CD4-positive, alpha-beta memory T cell (primary cell): Measurements from ENCODE around the gene TMIGD2. TPM values are rescaled to one million over a fixed set of nuclear protein-coding genes. Genes with fewer than 3 reads are reported as not detected.
"Not testable (repeated sequence)": the region's sequence is repeated elsewhere in the genome, so short reads cannot be mapped to it uniquely, and the experiment has no call there.

Experiments
- CTCF ChIA-PET: fragments of 350-600 bp; sonication (Branson Sonifier 250); formaldehyde crosslinking; loops from one replicate; lab custom pipeline; 2021; ENCODE audit warnings: inconsistent platforms; ENCODE audit not compliant: partially characterized antibody; lab: Charles Lee
- POLR2A ChIA-PET: fragments of 350-600 bp; sonication (Branson Sonifier 250); formaldehyde crosslinking; loops from one replicate; lab custom pipeline; 2021; ENCODE audit not compliant: partially characterized antibody; lab: Charles Lee
- DNase-seq, 5 donors: peaks; one replicate each; pipeline versions ENCODE4 v3.0.0 to v3.0.0-alpha.2; 2020 to 2022; ENCODE audit warnings: mixed read lengths in 1 of 5
- H3K27ac ChIP-seq: one replicate; pipeline ENCODE4 v1.7.0; 2013; ENCODE audit warnings: low read depth, low read length
- H3K27me3 ChIP-seq: 2 replicates; pipeline ENCODE4 v1.7.0; 2013; ENCODE audit warnings: mild to moderate bottlenecking, low read length, moderate library complexity; ENCODE audit not compliant: insufficient read depth
- H3K36me3 ChIP-seq: 2 replicates; pipeline ENCODE4 v1.7.0; 2013; ENCODE audit warnings: mild to moderate bottlenecking, low read length, moderate library complexity; ENCODE audit not compliant: insufficient read depth
- H3K4me1 ChIP-seq: 2 replicates; pipeline ENCODE4 v1.7.0; 2013; ENCODE audit warnings: mild to moderate bottlenecking, low read length, moderate library complexity; ENCODE audit not compliant: insufficient read depth
- H3K4me3 ChIP-seq, 2 donors: one replicate each; pipeline ENCODE4 v1.7.0; 2013; ENCODE audit warnings: low read length in 2 of 2, mild to moderate bottlenecking in 1 of 2
- H3K9me3 ChIP-seq, 2 donors: one replicate each; pipeline ENCODE4 v1.7.0; 2013; ENCODE audit warnings: low read length in 2 of 2, control low read depth in 1 of 2; ENCODE audit not compliant: control insufficient read depth in 1 of 2
- H3K27ac Mint-ChIP-seq, 7 donors: one replicate each; pipeline ENCODE4 v1.8.0; 2020 to 2021; ENCODE audit warnings: mixed read lengths in 7 of 7, mild to moderate bottlenecking in 6 of 7, inconsistent platforms in 3 of 7, moderate library complexity in 3 of 7
- H3K27me3 Mint-ChIP-seq, 2 donors: one replicate each; pipeline ENCODE4 v1.8.0; 2020 to 2021; ENCODE audit warnings: mixed read lengths in 2 of 2
- H3K36me3 Mint-ChIP-seq, 2 donors: one replicate each; pipeline ENCODE4 v1.8.0; 2020 to 2021; ENCODE audit warnings: mixed read lengths in 2 of 2, inconsistent platforms in 1 of 2, mild to moderate bottlenecking in 1 of 2
- H3K4me1 Mint-ChIP-seq, 4 donors: one replicate each; pipeline ENCODE4 v1.8.0; 2020 to 2021; ENCODE audit warnings: mixed read lengths in 4 of 4, mild to moderate bottlenecking in 1 of 4
- H3K4me3 Mint-ChIP-seq, 8 donors: one replicate each; pipeline ENCODE4 v1.8.0; 2020 to 2021; ENCODE audit warnings: mixed read lengths in 8 of 8, mild to moderate bottlenecking in 7 of 8, moderate library complexity in 6 of 8, inconsistent platforms in 3 of 8
- H3K9me3 Mint-ChIP-seq, 8 donors: one replicate each; pipeline ENCODE4 v1.8.0; 2020 to 2021; ENCODE audit warnings: mixed read lengths in 8 of 8, mild to moderate bottlenecking in 5 of 8, inconsistent platforms in 3 of 8, moderate library complexity in 1 of 8
- intact Hi-C: fragments of 100-400 bp; cut with micrococcal nuclease; formaldehyde crosslinking; loops from one replicate; pipeline ENCODE4 v1.15.1; 2023
- polyA plus RNA-seq, 2 donors: library from polyadenylated mRNA; unstranded; fragments of 300-500 nt; fragmentation: Illumina TruSeq; gene quantifications; one replicate each; pipeline ENCODE4 v1.2.3, GENCODE V29; 2021
- total RNA-seq, 2 experiments: library from RNA; stranded (reverse); gene quantifications; one replicate each; pipeline ENCODE4 v1.2.3, GENCODE V29; 2021

The TMIGD2 gene
- total and polyA plus RNA-seq, 4 experiments from 2014 or later, result 6.9 to 23.7 (median 16.1) TPM

GRCh38 chr19:4256563-4256962 is 45.6 kb downstream of the TMIGD2 start:
- H3K4me3 ChIP-seq, result no peak overlapping the region
- H3K36me3 Mint-ChIP-seq, result peaks cover 46 to 61% of the 10 kb centered on the region in 2 donors
- CTCF ChIA-PET, result interaction anchor here (1.4 kb wide), 1 partner anchor 10 kb away, joined by 10 read pairs; no protein-coding TSS in a partner anchor
- POLR2A ChIA-PET, result no interaction called here
- intact Hi-C loops, result no loop called here
- H3K27ac ChIP-seq, result no peak overlapping the region
- no peaks in the 10 kb centered on the region for H3K9me3 ChIP-seq
- peak overlapping the region in 1 of 7 donors; percentile 38 for H3K27ac Mint-ChIP-seq
- no peaks in the 10 kb centered on the region for H3K4me1 ChIP-seq
- H3K27me3 Mint-ChIP-seq, result no peaks in the 10 kb centered on the region
- no peak overlapping the region for H3K4me3 Mint-ChIP-seq
- peaks cover 46% of the 10 kb centered on the region for H3K36me3 ChIP-seq
- H3K4me1 Mint-ChIP-seq, result peaks cover 0 to 4% (median 3%) of the 10 kb centered on the region in 4 donors
- H3K27me3 ChIP-seq, result no peaks in the 10 kb centered on the region
- no peak for DNase-seq
- H3K9me3 Mint-ChIP-seq, result peaks cover 0 to 5% (median 0%) of the 10 kb centered on the region in 8 donors

- H3K4me3 ChIP-seq, result peak within 1 kb of the TSS; percentile 88 to 89
- H3K9me3 ChIP-seq, result no peaks in the 10 kb centered on the region
- intact Hi-C loops, result loop anchor here (1.0 kb wide), 7 partner anchors 65 to 240 kb away; partner anchors contain the start of genes ANKRD24, CHAF1A, MPND and PIAS4
Measured at GRCh38 chr19:4246767-4247593, 55.2 kb downstream of the TMIGD2 start, which contains the start of gene YJU2. YJU2 (plus strand) TSS chr19:4247080; CDS start chr19:4247147, 67 bp downstream.

GRCh38 chr19:4245938-4246337 is 56.3 kb downstream of the TMIGD2 start:
- H3K27me3 ChIP-seq, H3K4me3 ChIP-seq, intact Hi-C loops, H3K27me3 Mint-ChIP-seq, H3K9me3 ChIP-seq, CTCF ChIA-PET, DNase-seq: not testable (repeated sequence)
- Mint-ChIP-seq H3K4me1 (peaks cover 6 to 31% (median 20%) of the 10 kb centered on the region in 4 donors), H3K4me3 (peak overlapping the region in 3 of 8 donors; percentile 20 to 51 (median 48)), H3K27ac (peak overlapping the region in 3 of 7 donors; percentile 98 to 100 (median 99)), H3K36me3 (peaks cover 25 to 30% of the 10 kb centered on the region in 2 donors), H3K9me3 (peaks cover 0 to 19% (median 11%) of the 10 kb centered on the region in 8 donors)
- Histone ChIP-seq H3K27ac (peak overlapping the region; percentile 99), H3K4me1 (peaks cover 16% of the 10 kb centered on the region), H3K36me3 (peaks cover 27% of the 10 kb centered on the region)
- POLR2A ChIA-PET, result interaction anchor here (1.8 kb wide), 1 partner anchor 225 kb away, joined by 17 read pairs; the partner anchor contains the start of gene HDGFL2

More at GRCh38 chr19:4246767-4247593, 55.2 kb downstream of the TMIGD2 start, which contains the start of gene YJU2:
- H3K27ac ChIP-seq, result peak within 1 kb of the TSS; percentile 99
- no peaks in the 10 kb centered on the region for H3K27me3 ChIP-seq
- peak within 1 kb of the TSS; percentile 97 to 100 (median 99) for H3K27ac Mint-ChIP-seq
- POLR2A ChIA-PET, result interaction anchor here (0.7 to 3.2 kb wide), 30 partner anchors 10 to 1406 kb away, joined by 3 to 36 read pairs (median 4); partner anchors contain the start of genes CHAF1A, DPP9, EEF2 and HDGFL2
- peaks cover 6 to 31% (median 20%) of the 10 kb centered on the region in 4 donors for H3K4me1 Mint-ChIP-seq
- H3K4me1 ChIP-seq, result peaks cover 16% of the 10 kb centered on the region
- H3K36me3 Mint-ChIP-seq, result peaks cover 26 to 37% of the 10 kb centered on the region in 2 donors
- peak; percentile 98 to 100 (median 99) for DNase-seq
- H3K36me3 ChIP-seq, result peaks cover 38% of the 10 kb centered on the region
- H3K4me3 Mint-ChIP-seq, result peak within 1 kb of the TSS; percentile 91 to 98 (median 96)
- peaks cover 0 to 12% (median 5%) of the 10 kb centered on the region in 8 donors for H3K9me3 Mint-ChIP-seq
- H3K27me3 Mint-ChIP-seq, result peaks cover 0 to 2% of the 10 kb centered on the region in 2 donors
- CTCF ChIA-PET, result interaction anchor here (0.7 to 1.1 kb wide), 6 partner anchors 20 to 224 kb away, joined by 3 to 6 read pairs (median 3); partner anchors contain the start of gene SH3GL1

Other genes starting within 250 kb of the TMIGD2 start
- 10 to 100 TPM; 57.0 to 57.7 TPM for gene ZBTB7A, start 235.5 kb downstream of the TMIGD2 start, total RNA-seq
- gene ZBTB7A, start 235.5 kb downstream of the TMIGD2 start, polyA plus RNA-seq, result 10 to 100 TPM in 1 of 2 donors, 1 to 10 TPM in 1; 9.6 to 48.2 TPM
- gene MAP2K2, start 178.3 kb downstream of the TMIGD2 start, total RNA-seq, result 100 to 1,000 TPM; 125 to 126 TPM
- gene MAP2K2, start 178.3 kb downstream of the TMIGD2 start, polyA plus RNA-seq, result 100 to 1,000 TPM in 1 of 2 donors, 10 to 100 TPM in 1; 44.0 to 101 TPM
- not detected for gene CREB3L3, start 148.8 kb downstream of the TMIGD2 start, total RNA-seq
- not detected for gene CREB3L3, start 148.8 kb downstream of the TMIGD2 start, polyA plus RNA-seq
- 10 to 100 TPM; 26.8 to 27.0 TPM for gene SIRT6, start 119.8 kb downstream of the TMIGD2 start, total RNA-seq
- 1 to 10 TPM in 1 of 2 donors, under 1 TPM in 1; 0.19 to 5.0 TPM for gene SIRT6, start 119.8 kb downstream of the TMIGD2 start, polyA plus RNA-seq
- 1 to 10 TPM; 1.9 to 2.9 TPM for gene ANKRD24, start 119.7 kb downstream of the TMIGD2 start, total RNA-seq
- under 1 TPM in 1 of 2 donors, not detected in 1; 0.20 TPM for gene ANKRD24, start 119.7 kb downstream of the TMIGD2 start, polyA plus RNA-seq
- not detected for gene EBI3, start 72.9 kb downstream of the TMIGD2 start, total RNA-seq
- under 1 TPM in 1 of 2 donors, not detected in 1; 0.26 TPM for gene EBI3, start 72.9 kb downstream of the TMIGD2 start, polyA plus RNA-seq
- 10 to 100 TPM; 28.1 to 29.4 TPM for gene YJU2, start 55.3 kb downstream of the TMIGD2 start, total RNA-seq
- gene YJU2, start 55.3 kb downstream of the TMIGD2 start, polyA plus RNA-seq, result 10 to 100 TPM; 13.0 to 36.1 TPM
- under 1 TPM in 1 of 2 experiments, not detected in 1; 0.58 TPM for gene SHD, start 23.1 kb downstream of the TMIGD2 start, total RNA-seq
- gene SHD, start 23.1 kb downstream of the TMIGD2 start, polyA plus RNA-seq, result not detected
- gene FSD1, start 2.2 kb upstream of the TMIGD2 start, total RNA-seq, result 1 to 10 TPM in 1 of 2 experiments, under 1 TPM in 1; 0.73 to 1.4 TPM
- gene FSD1, start 2.2 kb upstream of the TMIGD2 start, polyA plus RNA-seq, result 1 to 10 TPM in 1 of 2 donors, under 1 TPM in 1; 0.61 to 2.4 TPM
- 1 to 10 TPM in 1 of 2 experiments, under 1 TPM in 1; 0.86 to 2.4 TPM for gene STAP2, start 36.4 kb upstream of the TMIGD2 start, total RNA-seq
- gene STAP2, start 36.4 kb upstream of the TMIGD2 start, polyA plus RNA-seq, result 1 to 10 TPM; 2.1 to 2.6 TPM
- gene MPND, start 41.2 kb upstream of the TMIGD2 start, total RNA-seq, result 10 to 100 TPM; 24.7 to 27.0 TPM
- gene MPND, start 41.2 kb upstream of the TMIGD2 start, polyA plus RNA-seq, result 1 to 10 TPM; 3.5 to 9.2 TPM
- gene SH3GL1, start 98.2 kb upstream of the TMIGD2 start, total RNA-seq, result 10 to 100 TPM; 40.1 to 45.6 TPM
- gene SH3GL1, start 98.2 kb upstream of the TMIGD2 start, polyA plus RNA-seq, result 10 to 100 TPM; 19.7 to 28.2 TPM
- 10 to 100 TPM; 13.9 to 18.1 TPM for gene CHAF1A, start 100.3 kb upstream of the TMIGD2 start, total RNA-seq
- gene CHAF1A, start 100.3 kb upstream of the TMIGD2 start, polyA plus RNA-seq, result 1 to 10 TPM; 2.8 to 4.5 TPM
- 10 to 100 TPM; 61.3 to 63.5 TPM for gene UBXN6, start 155.4 kb upstream of the TMIGD2 start, total RNA-seq
- 1 to 10 TPM; 4.1 to 6.2 TPM for gene UBXN6, start 155.4 kb upstream of the TMIGD2 start, polyA plus RNA-seq
- gene HDGFL2, start 169.9 kb upstream of the TMIGD2 start, total RNA-seq, result 10 to 100 TPM; 36.5 to 39.7 TPM
- gene HDGFL2, start 169.9 kb upstream of the TMIGD2 start, polyA plus RNA-seq, result 10 to 100 TPM in 1 of 2 donors, 1 to 10 TPM in 1; 3.5 to 26.1 TPM
- gene PLIN4, start 216.1 kb upstream of the TMIGD2 start, total RNA-seq, result under 1 TPM; 0.17 to 0.22 TPM
- under 1 TPM in 1 of 2 donors, not detected in 1; 0.14 TPM for gene PLIN4, start 216.1 kb upstream of the TMIGD2 start, polyA plus RNA-seq
- 1 to 10 TPM; 1.4 to 2.2 TPM for gene PLIN5, start 232.8 kb upstream of the TMIGD2 start, total RNA-seq
- under 1 TPM in 1 of 2 donors, not detected in 1; 0.28 TPM for gene PLIN5, start 232.8 kb upstream of the TMIGD2 start, polyA plus RNA-seq
- gene LRG1, start 237.6 kb upstream of the TMIGD2 start, total RNA-seq, result not detected
- gene LRG1, start 237.6 kb upstream of the TMIGD2 start, polyA plus RNA-seq, result under 1 TPM; 0.09 to 0.17 TPM